ENCODE data around the gene TSPO2.

TSPO2 gene

GRCh38 chr6:41051873-41052272 lies 9.6 kb downstream of the TSPO2 start:
- peak; percentile 32 to 47 for DNase-seq

GRCh38 chr6:41053041-41053440 lies 10.8 kb downstream of the TSPO2 start, which contains the start of gene APOBEC2:
Gene APOBEC2 (plus strand): TSS chr6:41053202. CDS start chr6:41053348, 146 bp downstream.
- DNase-seq: no peak

- no peak for DNase-seq
Observed at GRCh38 chr6:41054511-41054910, 12.2 kb downstream of the TSPO2 start.

GRCh38 chr6:41055149-41055548 lies 12.9 kb downstream of the TSPO2 start:
- DNase-seq: no peak

GRCh38 chr6:41056768-41057490 lies 14.7 kb downstream of the TSPO2 start:
- no peak for DNase-seq

- no peak for DNase-seq
Observed at GRCh38 chr6:41058783-41059181, 16.5 kb downstream of the TSPO2 start.

- DNase-seq: no peak
Observed at GRCh38 chr6:41059556-41059955, 17.3 kb downstream of the TSPO2 start.

GRCh38 chr6:41061196-41061726 lies 19.0 kb downstream of the TSPO2 start:
- DNase-seq: no peak

GRCh38 chr6:41062056-41062455 lies 19.8 kb downstream of the TSPO2 start:
- no peak for DNase-seq

GRCh38 chr6:41063884-41064285 lies 21.6 kb downstream of the TSPO2 start:
- DNase-seq: no peak

GRCh38 chr6:41064841-41065240 lies 22.6 kb downstream of the TSPO2 start:
- no peak for DNase-seq

- DNase-seq: no peak
Observed at GRCh38 chr6:41065550-41066026, 23.3 kb downstream of the TSPO2 start.

- peak; percentile 61 to 84 for DNase-seq
Observed at GRCh38 chr6:41066867-41067304, 24.6 kb downstream of the TSPO2 start.

- DNase-seq: peak; percentile 89 to 92
Observed at GRCh38 chr6:41071501-41071922, 29.2 kb downstream of the TSPO2 start.

GRCh38 chr6:41071923-41072835 lies 29.9 kb downstream of the TSPO2 start, which contains the start of gene OARD1:
Gene OARD1 (minus strand): TSS chr6:41072356. CDS start chr6:41071634, 722 bp downstream.
- DNase-seq: peak; percentile 98 to 99

GRCh38 chr6:41072836-41073202 lies 30.6 kb downstream of the TSPO2 start, which contains the start of gene NFYA:
Gene NFYA (plus strand): TSS chr6:41072974. CDS start chr6:41079090, 6,116 bp downstream.
- no peak for DNase-seq

- peak; percentile 73 to 79 for DNase-seq
Observed at GRCh38 chr6:41073203-41073967, 31.1 kb downstream of the TSPO2 start.

- DNase-seq: peak; percentile 59 to 66
Observed at GRCh38 chr6:41073968-41074691, 31.9 kb downstream of the TSPO2 start.

- no peak for DNase-seq
Observed at GRCh38 chr6:41074692-41075436, 32.6 kb downstream of the TSPO2 start.
